Fibroblast of the aortic adventitia (primary cell): ENCODE results near the gene CYB5R3. TPM values are rescaled to one million over a fixed set of nuclear protein-coding genes. Genes with fewer than 3 reads are reported as not detected.

Experiments
- DNase-seq: peaks from one replicate; pipeline ENCODE4 v3.0.0-alpha.2; 2010; ENCODE audit warnings: low read depth
- H3K4me3 ChIP-seq: 2 replicates; pipeline ENCODE4 v1.5.1; 2011; ENCODE audit warnings: low read depth, mild to moderate bottlenecking, control low read depth, low read length, moderate library complexity
- total RNA-seq: library from RNA; depleted of rRNA; stranded (reverse); fragments of >200 nt; gene quantifications from 2 replicates; pipeline ENCODE4 v1.2.3, GENCODE V29; 2012; ENCODE audit warnings: low replicate concordance
- TF ChIP-seq, protein P1 (sequence below): IDR thresholded peaks from 2 replicates; pipeline ENCODE4 v1.5.1; 2011; ENCODE audit warnings: mild to moderate bottlenecking, low read length, control low read depth, inconsistent platforms; ENCODE audit not compliant: insufficient read depth

CYB5R3 gene
- total RNA-seq, 1 donor: 113 TPM

DNA sequence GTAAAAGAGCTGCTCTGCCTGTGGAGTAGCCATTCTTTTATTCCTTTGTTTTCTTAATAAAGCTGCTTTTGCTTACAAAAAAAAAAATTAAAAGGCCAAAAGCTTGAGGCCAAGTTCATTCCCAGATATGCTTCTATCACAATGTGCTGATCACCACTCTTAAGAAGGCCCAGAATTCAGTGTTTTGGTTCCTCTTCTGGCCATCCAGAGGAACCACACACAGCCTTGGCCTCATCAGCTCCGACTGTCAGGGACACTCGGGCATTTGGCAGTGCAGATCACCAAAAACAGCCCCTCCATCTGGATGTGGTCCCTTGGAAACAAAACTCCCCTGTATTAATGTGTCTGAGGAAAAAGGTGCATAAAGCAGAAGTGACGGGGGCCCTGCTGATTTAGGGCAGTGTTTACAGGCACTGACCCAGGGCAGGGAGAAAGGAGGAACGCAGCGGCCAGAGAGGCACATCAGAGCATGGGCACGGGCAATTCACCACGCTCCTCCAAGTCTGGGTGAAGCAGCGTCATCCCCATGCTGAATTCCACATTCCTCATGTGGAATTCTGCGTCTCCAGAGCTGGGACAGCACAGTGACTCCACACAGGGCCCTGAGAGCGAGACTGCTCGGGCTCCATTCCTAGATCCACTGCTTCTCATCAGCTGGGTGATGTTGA, 52.2 kb downstream of the CYB5R3 start:
- TF ChIP-seq, protein P1, sequence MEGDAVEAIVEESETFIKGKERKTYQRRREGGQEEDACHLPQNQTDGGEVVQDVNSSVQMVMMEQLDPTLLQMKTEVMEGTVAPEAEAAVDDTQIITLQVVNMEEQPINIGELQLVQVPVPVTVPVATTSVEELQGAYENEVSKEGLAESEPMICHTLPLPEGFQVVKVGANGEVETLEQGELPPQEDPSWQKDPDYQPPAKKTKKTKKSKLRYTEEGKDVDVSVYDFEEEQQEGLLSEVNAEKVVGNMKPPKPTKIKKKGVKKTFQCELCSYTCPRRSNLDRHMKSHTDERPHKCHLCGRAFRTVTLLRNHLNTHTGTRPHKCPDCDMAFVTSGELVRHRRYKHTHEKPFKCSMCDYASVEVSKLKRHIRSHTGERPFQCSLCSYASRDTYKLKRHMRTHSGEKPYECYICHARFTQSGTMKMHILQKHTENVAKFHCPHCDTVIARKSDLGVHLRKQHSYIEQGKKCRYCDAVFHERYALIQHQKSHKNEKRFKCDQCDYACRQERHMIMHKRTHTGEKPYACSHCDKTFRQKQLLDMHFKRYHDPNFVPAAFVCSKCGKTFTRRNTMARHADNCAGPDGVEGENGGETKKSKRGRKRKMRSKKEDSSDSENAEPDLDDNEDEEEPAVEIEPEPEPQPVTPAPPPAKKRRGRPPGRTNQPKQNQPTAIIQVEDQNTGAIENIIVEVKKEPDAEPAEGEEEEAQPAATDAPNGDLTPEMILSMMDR: no peak
- no peak overlapping the region for H3K4me3 ChIP-seq
- no peak for DNase-seq

- TF ChIP-seq, protein P1: no peak
- H3K4me3 ChIP-seq: no peak overlapping the region
- peak; percentile 45 for DNase-seq
Observed at GRCh38 chr22:42596336-42596735, 52.9 kb downstream of the CYB5R3 start.

DNA sequence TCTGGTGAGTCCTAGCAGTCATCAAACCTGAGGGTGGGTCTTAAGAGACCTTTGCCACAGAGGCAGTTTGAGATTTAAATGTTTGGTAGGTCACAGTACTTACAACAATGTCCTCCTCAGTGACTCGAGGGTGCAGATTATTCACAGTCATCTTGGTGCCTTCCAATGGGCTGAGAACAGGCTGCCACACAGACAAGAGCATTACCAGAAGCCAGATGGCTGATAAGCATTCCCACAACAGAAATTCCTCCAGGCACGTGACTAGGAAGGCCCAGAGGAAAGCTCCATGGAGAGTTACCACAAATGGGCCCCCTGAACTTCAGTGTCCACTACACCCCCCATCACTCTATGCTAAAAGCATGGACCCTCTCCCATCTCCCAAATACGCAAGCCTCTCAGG, 53.8 kb downstream of the CYB5R3 start:
- peak; percentile 32 for DNase-seq
- H3K4me3 ChIP-seq: no peak overlapping the region
- TF ChIP-seq, protein P1: no peak

- no peak overlapping the region for H3K4me3 ChIP-seq
- DNase-seq: no peak
- TF ChIP-seq, protein P1: no peak
Observed at GRCh38 chr22:42591987-42592386, 57.2 kb downstream of the CYB5R3 start.

- no peak overlapping the region for H3K4me3 ChIP-seq
- TF ChIP-seq, protein P1: no peak
- no peak for DNase-seq
Observed at GRCh38 chr22:42587588-42588175, 61.5 kb downstream of the CYB5R3 start.

DNA sequence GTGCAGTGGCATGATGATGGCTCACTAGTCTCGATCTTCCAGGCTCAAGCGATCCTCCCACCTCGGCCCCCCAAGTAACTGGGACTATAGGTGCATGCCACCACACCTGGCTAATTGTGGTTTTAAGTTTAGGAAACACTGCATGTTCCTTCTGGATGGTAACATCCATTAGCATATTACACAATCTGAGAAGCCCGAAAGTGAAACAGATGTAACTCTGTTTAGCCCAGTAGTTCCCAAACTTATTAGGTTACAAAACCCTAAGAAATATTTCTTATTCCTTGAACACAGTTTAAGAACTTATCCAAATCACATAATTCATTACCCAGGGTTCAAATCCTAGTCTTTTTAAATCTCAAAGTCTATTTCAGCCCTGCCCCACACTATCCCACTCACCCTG, 62.8 kb downstream of the CYB5R3 start:
- no peak overlapping the region for H3K4me3 ChIP-seq
- no peak for DNase-seq
- TF ChIP-seq, protein P1: no peak

DNA sequence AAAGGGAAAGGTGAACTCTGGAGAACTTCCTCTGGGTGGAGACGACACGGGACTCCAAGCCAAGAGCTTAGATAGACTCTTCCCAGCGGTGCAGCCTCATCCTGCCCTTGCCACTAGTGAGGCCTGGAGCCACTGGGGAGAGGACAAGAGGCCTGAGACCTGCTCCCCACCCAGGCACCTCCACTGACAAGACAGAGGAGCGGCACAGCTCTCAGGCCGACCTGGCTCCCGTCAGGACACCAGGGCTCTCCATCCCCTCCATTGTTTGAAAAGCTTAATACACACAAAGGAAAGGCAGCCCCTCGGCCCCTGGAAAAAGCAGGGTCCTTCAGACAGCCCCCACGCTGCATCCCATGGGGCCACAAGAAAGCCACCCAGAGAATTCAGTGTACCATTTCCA, 64.1 kb downstream of the CYB5R3 start:
- DNase-seq: no peak
- TF ChIP-seq, protein P1: no peak
- no peak overlapping the region for H3K4me3 ChIP-seq
